Measurements from ENCODE around the gene MTHFD1L.

The MTHFD1L gene

GRCh38 chr6:151136141-151136755 is 270.7 kb downstream of the MTHFD1L start:
- in situ Hi-C loops (cut with MboI; ENCODE audit: low sequenced_read_pairs, unreplicated experiment), result no loop called here
- no peak for DNase-seq (ENCODE audit: low spot score)
- TF ChIP-seq, protein P1, sequence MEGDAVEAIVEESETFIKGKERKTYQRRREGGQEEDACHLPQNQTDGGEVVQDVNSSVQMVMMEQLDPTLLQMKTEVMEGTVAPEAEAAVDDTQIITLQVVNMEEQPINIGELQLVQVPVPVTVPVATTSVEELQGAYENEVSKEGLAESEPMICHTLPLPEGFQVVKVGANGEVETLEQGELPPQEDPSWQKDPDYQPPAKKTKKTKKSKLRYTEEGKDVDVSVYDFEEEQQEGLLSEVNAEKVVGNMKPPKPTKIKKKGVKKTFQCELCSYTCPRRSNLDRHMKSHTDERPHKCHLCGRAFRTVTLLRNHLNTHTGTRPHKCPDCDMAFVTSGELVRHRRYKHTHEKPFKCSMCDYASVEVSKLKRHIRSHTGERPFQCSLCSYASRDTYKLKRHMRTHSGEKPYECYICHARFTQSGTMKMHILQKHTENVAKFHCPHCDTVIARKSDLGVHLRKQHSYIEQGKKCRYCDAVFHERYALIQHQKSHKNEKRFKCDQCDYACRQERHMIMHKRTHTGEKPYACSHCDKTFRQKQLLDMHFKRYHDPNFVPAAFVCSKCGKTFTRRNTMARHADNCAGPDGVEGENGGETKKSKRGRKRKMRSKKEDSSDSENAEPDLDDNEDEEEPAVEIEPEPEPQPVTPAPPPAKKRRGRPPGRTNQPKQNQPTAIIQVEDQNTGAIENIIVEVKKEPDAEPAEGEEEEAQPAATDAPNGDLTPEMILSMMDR (IDR thresholded peaks at IDR 0.05; ENCODE audit: borderline replicate concordance, control extremely low read depth, extremely low read depth, insufficient read depth, missing control alignments), result no peak

DNA sequence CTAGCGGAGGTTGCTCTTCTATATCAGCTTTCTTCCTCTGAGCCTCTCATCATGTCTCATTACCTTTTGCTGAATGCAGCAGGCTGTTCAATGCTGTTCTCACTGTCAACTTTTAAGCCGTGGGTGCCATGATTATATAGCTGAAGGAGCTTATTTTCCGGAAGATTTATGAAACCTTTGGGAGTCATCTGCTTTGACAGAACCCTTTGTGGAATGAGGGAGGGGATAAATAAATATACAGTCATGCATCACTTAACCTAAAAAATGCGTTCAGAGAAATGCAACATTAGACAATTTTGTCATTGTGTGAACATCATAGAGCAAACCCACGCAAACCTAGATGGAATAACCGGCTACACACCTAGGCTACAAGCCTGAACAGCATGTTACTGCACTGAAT is 272.0 kb downstream of the MTHFD1L start:
- in situ Hi-C loops (cut with MboI; ENCODE audit: low sequenced_read_pairs, unreplicated experiment), result no loop called here
- DNase-seq (ENCODE audit: low spot score), result no peak

GRCh38 chr6:151139524-151139923 is 274.0 kb downstream of the MTHFD1L start:
- in situ Hi-C loops (cut with MboI; ENCODE audit: low sequenced_read_pairs, unreplicated experiment), result no loop called here
- DNase-seq (ENCODE audit: low spot score), result no peak
- TF ChIP-seq, protein P1 (IDR thresholded peaks at IDR 0.05; ENCODE audit: borderline replicate concordance, control extremely low read depth, extremely low read depth, insufficient read depth, missing control alignments), result no peak

More for the DNA sequence above, 272.0 kb downstream of the MTHFD1L start:
- TF ChIP-seq, protein P1 (IDR thresholded peaks at IDR 0.05; ENCODE audit: borderline replicate concordance, control extremely low read depth, extremely low read depth, insufficient read depth, missing control alignments), result no peak

- in situ Hi-C loops (cut with MboI; ENCODE audit: low sequenced_read_pairs, unreplicated experiment), result no loop called here
- no peak for DNase-seq (ENCODE audit: low spot score)
- TF ChIP-seq, protein P1 (IDR thresholded peaks at IDR 0.05; ENCODE audit: borderline replicate concordance, control extremely low read depth, extremely low read depth, insufficient read depth, missing control alignments), result no peak
Observed at GRCh38 chr6:151140767-151141166, 275.3 kb downstream of the MTHFD1L start.

GRCh38 chr6:151141685-151142084 is 276.2 kb downstream of the MTHFD1L start:
- in situ Hi-C loops (cut with MboI; ENCODE audit: low sequenced_read_pairs, unreplicated experiment), result no loop called here
- TF ChIP-seq, protein P1 (IDR thresholded peaks at IDR 0.05; ENCODE audit: borderline replicate concordance, control extremely low read depth, extremely low read depth, insufficient read depth, missing control alignments), result no peak
- DNase-seq (ENCODE audit: low spot score), result no peak

- DNase-seq (ENCODE audit: low spot score), result no peak
- TF ChIP-seq, protein P1 (IDR thresholded peaks at IDR 0.05; ENCODE audit: borderline replicate concordance, control extremely low read depth, extremely low read depth, insufficient read depth, missing control alignments), result no peak
- in situ Hi-C loops (cut with MboI; ENCODE audit: low sequenced_read_pairs, unreplicated experiment), result no loop called here
Observed at GRCh38 chr6:151142676-151143075, 277.2 kb downstream of the MTHFD1L start.

All from GM13976 (cell line).